HUES48 (cell line): ENCODE measurements around the gene ATP13A5.

Experiments used
- H3K27ac ChIP-seq: one replicate; pipeline ENCODE4 v1.7.0; 2013; ENCODE audit warnings: low read depth, low read length, inconsistent platforms
- H3K27me3 ChIP-seq: 2 replicates; pipeline ENCODE4 v1.6.1; 2013; ENCODE audit warnings: mild to moderate bottlenecking, low read length; ENCODE audit not compliant: control insufficient read depth, insufficient read depth
- H3K36me3 ChIP-seq: 2 replicates; pipeline ENCODE4 v1.6.1; 2013; ENCODE audit warnings: low read length; ENCODE audit not compliant: control insufficient read depth, insufficient read depth
- H3K4me1 ChIP-seq: 2 replicates; pipeline ENCODE4 v1.6.1; 2013; ENCODE audit warnings: mild to moderate bottlenecking, low read length; ENCODE audit not compliant: control insufficient read depth, insufficient read depth
- H3K4me3 ChIP-seq: 2 replicates; pipeline ENCODE4 v1.5.1; 2013; ENCODE audit warnings: mild to moderate bottlenecking, low read depth, low read length
- H3K9ac ChIP-seq: 2 replicates; pipeline ENCODE4 v1.6.1; 2013; ENCODE audit warnings: mild to moderate bottlenecking, low read depth, low read length, moderate library complexity
- H3K9me3 ChIP-seq: 2 replicates; pipeline ENCODE4 v1.6.1; 2013; ENCODE audit warnings: low read length; ENCODE audit not compliant: control insufficient read depth, insufficient read depth

ATP13A5 gene

DNA sequence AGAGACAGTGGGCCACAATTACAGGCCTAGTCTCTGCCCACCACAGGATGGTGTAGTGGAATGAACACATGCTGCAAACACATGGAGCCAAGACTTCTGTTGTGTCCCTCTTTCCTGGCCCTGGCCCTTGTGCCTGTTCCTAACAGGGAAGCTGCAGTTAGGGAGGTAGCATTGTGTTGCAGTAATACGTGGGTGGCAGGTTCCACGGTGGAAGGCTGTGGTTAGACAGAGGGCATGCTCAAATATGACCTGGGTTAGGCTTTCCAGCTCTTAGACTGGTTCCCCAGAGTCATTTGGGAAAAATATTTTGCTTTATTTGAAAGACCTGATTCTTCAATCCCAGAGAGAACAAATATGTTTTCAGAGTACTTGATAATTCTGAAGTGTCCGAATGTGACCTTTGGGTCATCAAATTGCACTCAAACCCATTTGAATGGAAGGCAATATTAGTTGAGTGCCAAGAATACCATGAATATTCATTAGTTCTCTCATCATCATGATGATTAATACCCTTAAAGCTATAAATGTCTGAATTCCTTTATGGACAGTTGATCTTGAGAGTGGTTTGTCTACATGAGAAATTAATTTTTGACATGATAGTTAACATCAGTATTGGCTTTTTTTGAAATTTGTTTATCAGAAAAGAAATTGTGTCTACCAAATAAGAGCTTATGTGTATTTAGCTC is 109.1 kb downstream of the ATP13A5 start:
- H3K27me3 ChIP-seq = no peaks in the 10 kb centered on the region
- no peak overlapping the region for H3K27ac ChIP-seq
- H3K9me3 ChIP-seq = no peaks in the 10 kb centered on the region
- H3K9ac ChIP-seq = no peak overlapping the region
- no peaks in the 10 kb centered on the region for H3K36me3 ChIP-seq
- H3K4me1 ChIP-seq = no peaks in the 10 kb centered on the region
- H3K4me3 ChIP-seq = no peak overlapping the region

DNA sequence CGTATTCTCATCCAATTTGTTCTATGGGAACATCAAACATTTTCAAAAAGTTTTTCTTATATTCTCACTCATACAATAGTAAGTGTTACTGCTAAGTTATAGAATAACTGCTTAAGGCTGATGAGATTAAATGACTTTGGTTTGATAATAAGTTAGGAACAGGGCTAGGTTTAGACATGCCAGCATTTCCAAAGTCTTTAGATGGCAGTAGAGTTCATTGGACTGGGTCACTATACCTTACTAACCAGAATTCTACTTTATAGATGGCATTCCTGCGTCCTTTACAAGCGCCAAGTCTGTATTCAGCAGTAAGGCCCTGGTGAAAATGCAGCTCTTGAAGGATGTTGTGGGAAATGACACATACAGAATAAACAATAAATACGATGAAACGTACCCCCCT is 115.8 kb downstream of the ATP13A5 start:
- no peaks in the 10 kb centered on the region for H3K4me1 ChIP-seq
- no peak overlapping the region for H3K9ac ChIP-seq
- H3K9me3 ChIP-seq = no peaks in the 10 kb centered on the region
- H3K27me3 ChIP-seq = no peaks in the 10 kb centered on the region
- H3K4me3 ChIP-seq = no peak overlapping the region
- no peak overlapping the region for H3K27ac ChIP-seq
- H3K36me3 ChIP-seq = no peaks in the 10 kb centered on the region

DNA sequence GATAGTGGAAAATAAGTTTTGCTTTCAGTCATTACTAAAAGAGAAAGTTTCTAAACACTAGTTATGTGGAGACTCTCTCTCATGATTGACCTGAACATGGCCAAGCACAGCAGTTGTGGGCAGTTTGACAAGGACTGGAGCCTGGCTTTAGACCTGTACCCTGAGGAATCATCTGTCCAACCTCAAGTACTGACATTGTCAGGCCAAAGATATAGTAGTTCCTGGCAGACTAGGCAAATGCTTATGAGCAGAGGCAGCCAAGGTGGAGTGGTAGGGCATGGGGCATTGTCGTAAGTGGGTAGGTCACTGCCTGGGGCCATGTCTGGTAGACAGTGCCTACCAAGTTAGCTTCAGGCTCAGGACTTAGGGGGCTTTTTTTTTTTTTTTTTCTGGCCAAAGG is 116.6 kb downstream of the ATP13A5 start:
- Histone ChIP-seq H3K9ac (no peak overlapping the region), H3K27me3 (no peaks in the 10 kb centered on the region), H3K4me3 (no peak overlapping the region), H3K27ac (no peak overlapping the region), H3K9me3 (no peaks in the 10 kb centered on the region), H3K36me3 (no peaks in the 10 kb centered on the region), H3K4me1 (no peaks in the 10 kb centered on the region)

DNA sequence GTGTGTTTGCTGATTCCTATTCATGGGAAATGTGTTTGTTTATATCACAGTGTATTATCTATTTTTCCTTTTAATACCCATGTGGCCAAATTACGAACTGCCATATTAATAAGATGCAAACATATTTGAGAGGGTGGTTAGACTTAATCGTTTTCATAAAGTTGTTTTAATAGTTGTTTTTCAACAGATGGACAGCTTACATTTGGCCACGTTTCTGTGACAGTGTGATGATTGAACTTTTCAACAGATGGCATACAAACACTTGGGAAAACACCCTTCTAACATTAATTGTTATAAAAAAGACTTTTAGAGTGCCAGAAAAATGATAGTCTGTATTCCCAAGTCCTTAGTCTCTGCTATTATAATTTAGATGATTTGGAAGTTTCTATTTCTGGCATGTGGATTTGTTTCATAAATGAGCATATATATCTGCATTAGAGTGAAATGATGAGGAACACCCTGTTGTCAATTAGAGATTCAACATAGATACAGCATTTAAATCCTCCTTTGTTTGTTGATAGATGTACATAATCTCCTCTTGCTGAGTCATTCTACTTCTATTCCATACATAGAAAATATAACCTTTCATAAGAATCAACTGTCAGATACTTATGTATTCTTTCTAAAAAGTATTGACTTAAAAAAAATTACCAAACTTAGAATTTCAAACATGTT is 124.4 kb downstream of the ATP13A5 start:
- no peaks in the 10 kb centered on the region for H3K27me3 ChIP-seq
- H3K4me3 ChIP-seq = no peak overlapping the region

DNA sequence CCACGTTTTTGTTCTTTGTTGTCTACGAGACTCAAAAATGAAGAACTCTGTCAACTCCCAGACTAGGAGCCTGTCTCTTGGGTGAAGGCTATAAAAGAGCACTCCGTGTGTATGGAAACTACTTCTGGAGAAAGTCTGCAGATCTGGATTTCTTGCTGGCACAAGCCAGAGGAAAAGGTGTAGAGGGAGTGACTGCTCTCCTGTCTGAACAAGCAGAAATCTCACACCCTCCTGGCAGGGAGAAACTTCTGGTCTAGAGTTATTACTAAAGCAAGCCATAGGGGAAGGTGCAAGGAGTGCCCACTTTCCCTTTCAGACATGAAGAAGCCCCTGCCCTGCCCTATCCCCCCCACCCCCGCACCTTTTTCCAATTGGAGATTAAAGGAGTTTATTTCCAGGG is 128.1 kb downstream of the ATP13A5 start:
- Histone ChIP-seq H3K4me3 (no peak overlapping the region), H3K9ac (no peak overlapping the region), H3K27ac (no peak overlapping the region), H3K9me3 (peaks cover 24% of the 10 kb centered on the region), H3K27me3 (no peaks in the 10 kb centered on the region), H3K36me3 (no peaks in the 10 kb centered on the region), H3K4me1 (no peaks in the 10 kb centered on the region)

More for the DNA sequence above, 124.4 kb downstream of the ATP13A5 start:
- Histone ChIP-seq H3K27ac (no peak overlapping the region), H3K9me3 (peaks cover 9% of the 10 kb centered on the region; the same call in 1 of the 2 replicates), H3K9ac (no peak overlapping the region), H3K4me1 (no peaks in the 10 kb centered on the region), H3K36me3 (no peaks in the 10 kb centered on the region)

DNA sequence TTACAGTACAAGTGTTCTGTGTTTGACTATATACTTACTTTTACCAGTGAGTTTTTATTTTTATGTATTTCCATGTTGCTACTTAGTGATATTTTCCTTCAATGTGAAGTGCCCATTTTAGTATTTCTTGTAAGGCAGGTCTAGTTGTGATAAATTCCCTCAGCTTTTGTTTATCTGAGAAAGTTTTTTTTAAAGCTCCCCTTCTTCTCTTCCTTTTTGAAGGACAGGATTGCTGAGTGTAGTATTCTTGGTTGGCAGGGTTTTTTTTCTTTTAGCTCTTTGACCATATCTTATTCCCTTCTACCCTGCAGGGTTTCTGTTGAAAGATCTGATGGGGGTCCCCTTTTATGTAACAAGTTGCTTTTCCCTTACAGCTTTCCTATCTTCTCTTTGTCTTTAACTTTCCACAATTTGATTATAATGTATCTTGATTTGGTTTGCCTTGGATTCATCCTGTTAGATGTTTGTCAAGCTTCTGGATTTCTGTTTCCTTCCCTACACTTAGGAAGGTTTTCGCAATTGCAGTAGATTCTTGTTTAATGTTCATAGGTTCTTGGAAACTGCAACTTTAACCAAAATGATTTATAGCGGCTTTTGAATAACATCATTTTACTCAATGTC is 129.6 kb downstream of the ATP13A5 start:
- no peaks in the 10 kb centered on the region for H3K4me1 ChIP-seq
- H3K9ac ChIP-seq = no peak overlapping the region
- H3K9me3 ChIP-seq = peaks cover 24% of the 10 kb centered on the region
- no peaks in the 10 kb centered on the region for H3K36me3 ChIP-seq
- H3K27me3 ChIP-seq = no peaks in the 10 kb centered on the region
- no peak overlapping the region for H3K4me3 ChIP-seq
- H3K27ac ChIP-seq = no peak overlapping the region

DNA sequence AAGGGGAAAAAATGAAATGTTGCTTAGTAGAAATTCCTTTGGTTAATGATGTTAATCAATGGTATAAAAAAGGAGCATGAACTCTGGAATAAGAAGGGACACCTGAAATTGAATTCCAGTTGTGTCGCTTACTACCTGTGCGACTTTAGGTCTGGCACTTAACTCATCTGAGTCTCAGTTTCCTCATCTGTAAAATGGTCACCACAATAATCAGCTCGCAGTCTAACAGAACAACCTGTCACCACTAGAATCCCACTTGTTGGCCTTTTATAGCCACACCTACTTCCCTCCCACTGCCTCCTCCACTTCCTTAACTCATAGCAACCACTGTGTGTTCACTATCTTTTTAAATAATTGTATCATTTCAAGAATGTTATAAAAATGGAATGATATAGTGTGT is 135.0 kb downstream of the ATP13A5 start:
- H3K9ac ChIP-seq = no peak overlapping the region
- H3K36me3 ChIP-seq = no peaks in the 10 kb centered on the region
- no peak overlapping the region for H3K27ac ChIP-seq
- peaks cover 10% of the 10 kb centered on the region for H3K9me3 ChIP-seq
- peaks cover 20% of the 10 kb centered on the region for H3K27me3 ChIP-seq
- H3K4me3 ChIP-seq = no peak overlapping the region
- H3K4me1 ChIP-seq = peaks cover 3% of the 10 kb centered on the region; the same call in 1 of the 2 replicates

DNA sequence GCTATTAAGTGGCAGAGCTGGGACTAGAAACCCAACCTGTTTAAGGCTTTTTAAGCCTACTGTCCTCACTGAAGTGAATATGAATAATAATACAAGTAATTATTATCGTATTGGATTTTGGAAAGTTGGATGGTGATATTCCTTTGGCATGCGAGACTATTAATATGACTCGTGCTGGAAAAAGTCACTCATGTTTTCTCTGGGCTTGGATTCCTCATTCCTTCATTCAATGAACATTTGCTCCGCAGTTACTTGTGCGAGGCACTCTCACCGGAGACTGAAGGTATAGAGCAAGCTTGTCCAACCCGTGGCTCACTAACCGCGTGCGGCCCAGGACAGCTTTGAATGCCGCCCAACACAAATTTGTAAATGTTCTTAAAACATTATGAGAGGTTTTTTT is 136.8 kb downstream of the ATP13A5 start:
- Histone ChIP-seq H3K9me3 (no peaks in the 10 kb centered on the region), H3K27me3 (peaks cover 20% of the 10 kb centered on the region), H3K4me3 (peak overlapping the region; percentile 67), H3K27ac (no peak overlapping the region), H3K9ac (peak overlapping the region; percentile 41; the same call in 1 of the 2 replicates), H3K4me1 (peaks cover 3% of the 10 kb centered on the region; the same call in 1 of the 2 replicates), H3K36me3 (no peaks in the 10 kb centered on the region)

DNA sequence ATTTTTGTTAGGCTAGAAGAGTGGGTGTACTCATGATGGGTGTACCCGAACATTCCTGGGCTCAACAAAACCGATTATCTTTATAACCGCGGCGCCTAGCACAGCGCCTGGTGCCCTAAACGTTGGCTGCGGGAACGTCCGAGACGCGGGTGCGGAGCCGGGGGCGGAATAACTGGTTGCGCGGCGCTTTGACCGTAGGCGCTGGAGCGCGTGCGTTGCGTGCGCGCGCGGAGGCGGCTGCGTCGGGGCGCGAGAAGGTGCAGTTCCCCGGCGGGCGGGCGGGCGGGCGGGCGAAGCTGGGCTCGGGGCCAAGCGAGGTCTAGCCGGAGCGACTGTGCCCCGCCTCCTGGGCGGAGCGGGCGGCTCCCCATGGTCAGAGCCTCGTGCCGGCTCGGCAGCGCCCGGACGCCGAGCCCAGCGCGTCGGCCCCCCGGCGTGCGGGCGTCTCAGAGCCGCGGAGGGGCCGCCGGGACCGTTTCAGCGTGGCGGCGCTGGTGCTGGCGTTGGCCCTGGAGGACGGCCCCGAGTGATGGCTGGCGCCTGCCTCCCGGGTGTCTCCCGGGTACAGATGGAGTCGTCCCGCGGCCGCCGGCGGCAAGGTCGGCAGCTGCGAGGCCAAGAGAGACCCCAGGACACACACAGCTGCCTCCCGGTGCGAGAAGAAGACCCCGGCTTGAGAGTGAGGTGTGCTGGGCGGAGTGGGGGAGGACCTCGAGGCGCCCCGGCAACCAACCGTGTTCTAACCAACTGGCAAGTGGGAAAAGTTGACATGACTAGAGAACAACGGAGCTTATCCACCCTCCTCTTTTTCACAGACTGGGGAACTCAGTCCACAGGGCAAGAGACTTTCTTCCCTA is 137.5 kb downstream of the ATP13A5 start, which contains the start of gene PLAAT1:
PLAAT1 (plus strand) TSS at position 373 of the 857 bp plus-strand sequence. CDS start 14,429 bp downstream, outside the sequence.
- H3K4me1 ChIP-seq = peaks cover 3% of the 10 kb centered on the region; the same call in 1 of the 2 replicates
- H3K9me3 ChIP-seq = no peaks in the 10 kb centered on the region
- peak within 1 kb of the TSS; percentile 72 for H3K9ac ChIP-seq
- peak within 1 kb of the TSS; percentile 82 for H3K4me3 ChIP-seq
- H3K27ac ChIP-seq = no peak within 1 kb of the TSS
- no peaks in the 10 kb centered on the region for H3K36me3 ChIP-seq
- peaks cover 20% of the 10 kb centered on the region for H3K27me3 ChIP-seq

DNA sequence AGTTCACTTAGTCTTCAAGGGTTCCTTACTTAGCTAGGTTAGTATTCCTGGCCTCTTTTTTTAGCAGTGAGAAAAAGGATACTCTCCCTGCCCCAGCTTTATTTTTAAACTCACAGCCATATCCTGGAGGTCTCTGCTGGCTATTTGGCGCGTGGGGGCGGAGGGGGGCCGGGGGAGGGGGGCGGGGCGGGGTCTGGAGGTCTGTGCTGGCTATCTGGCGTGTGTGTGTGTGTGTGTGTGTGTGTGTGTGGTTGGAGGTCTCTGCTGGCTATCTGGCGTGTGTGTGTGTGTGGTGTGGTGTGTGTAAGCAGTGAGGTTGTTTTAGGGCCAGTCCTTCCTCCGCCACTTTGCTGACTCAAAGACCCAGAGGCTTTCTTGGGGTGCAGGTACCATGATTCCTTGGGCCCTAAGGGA is 138.1 kb downstream of the ATP13A5 start:
- H3K4me1 ChIP-seq = peaks cover 3% of the 10 kb centered on the region; the same call in 1 of the 2 replicates
- no peaks in the 10 kb centered on the region for H3K36me3 ChIP-seq
- H3K27me3 ChIP-seq = peaks cover 20% of the 10 kb centered on the region
- H3K9me3 ChIP-seq = no peaks in the 10 kb centered on the region
- H3K9ac ChIP-seq = peak overlapping the region; percentile 72
- no peak overlapping the region for H3K27ac ChIP-seq
- peak overlapping the region; percentile 82 for H3K4me3 ChIP-seq
